ENCODE measurements around the gene BCOR.
A peak's percentile ranks its signal among the peaks of the same experiment; 100 is the strongest.

The BCOR gene

GRCh38 chrX:40009462-40009851 lies 88.3 kb downstream of the BCOR start:
- DNase-seq (ENCODE audit: extremely low spot score, insufficient read length, low read depth) (no peak), FAIRE-seq (no peak)

GRCh38 chrX:40008791-40009461 lies 88.8 kb downstream of the BCOR start:
- peak; percentile 60 for FAIRE-seq
- DNase-seq (ENCODE audit: extremely low spot score, insufficient read length, low read depth): no peak

- no peak for FAIRE-seq
- no peak for DNase-seq (ENCODE audit: extremely low spot score, insufficient read length, low read depth)
These were observed 89.7 kb downstream of the BCOR start for GRCh38 chrX:40007756-40008705.

GRCh38 chrX:40007131-40007755 lies 90.5 kb downstream of the BCOR start:
- FAIRE-seq: no peak
- DNase-seq (ENCODE audit: extremely low spot score, insufficient read length, low read depth): no peak

GRCh38 chrX:40006106-40007017 lies 91.4 kb downstream of the BCOR start:
- FAIRE-seq (no peak), DNase-seq (ENCODE audit: extremely low spot score, insufficient read length, low read depth) (no peak)

- DNase-seq (ENCODE audit: extremely low spot score, insufficient read length, low read depth) (no peak), FAIRE-seq (no peak)
These were observed 92.3 kb downstream of the BCOR start for GRCh38 chrX:40005292-40006011.

- DNase-seq (ENCODE audit: extremely low spot score, insufficient read length, low read depth) (no peak), FAIRE-seq (no peak)
These were observed 92.9 kb downstream of the BCOR start for GRCh38 chrX:40004921-40005291.

GRCh38 chrX:40004246-40004535 lies 93.6 kb downstream of the BCOR start:
- DNase-seq (ENCODE audit: extremely low spot score, insufficient read length, low read depth): no peak
- FAIRE-seq: no peak

GRCh38 chrX:40003428-40004245 lies 94.1 kb downstream of the BCOR start:
- FAIRE-seq: no peak

GRCh38 chrX:40003071-40003427 lies 94.7 kb downstream of the BCOR start:
- FAIRE-seq (no peak), DNase-seq (ENCODE audit: extremely low spot score, insufficient read length, low read depth) (no peak)

More at GRCh38 chrX:40003428-40004245, 94.1 kb downstream of the BCOR start:
- DNase-seq (ENCODE audit: extremely low spot score, insufficient read length, low read depth): no peak
